Nephron progenitor cell (in vitro differentiated cells): Measurements from ENCODE around the gene ZSCAN31.

Experiments
- DNase-seq: peaks from one replicate; pipeline ENCODE4 v3.0.0; 2021
- H3K27ac Mint-ChIP-seq: 2 replicates; pipeline ENCODE4 v1.8.0; 2021; ENCODE audit warnings: mild to moderate bottlenecking, moderate library complexity, mixed read lengths
- H3K27me3 Mint-ChIP-seq: 2 replicates; pipeline ENCODE4 v1.8.0; 2021; ENCODE audit warnings: mild to moderate bottlenecking, low read depth, mixed read lengths; ENCODE audit not compliant: poor library complexity
- H3K36me3 Mint-ChIP-seq: 2 replicates; pipeline ENCODE4 v1.8.0; 2021; ENCODE audit warnings: low read depth, mixed read lengths
- H3K4me1 Mint-ChIP-seq: 2 replicates; pipeline ENCODE4 v1.8.0; 2021; ENCODE audit warnings: mixed read lengths
- H3K4me3 Mint-ChIP-seq: 2 replicates; pipeline ENCODE4 v1.8.0; 2021; ENCODE audit warnings: mild to moderate bottlenecking, moderate library complexity, mixed read lengths
- H3K9me3 Mint-ChIP-seq: 2 replicates; pipeline ENCODE4 v1.8.0; 2021; ENCODE audit warnings: mild to moderate bottlenecking, moderate library complexity, mixed read lengths
- CTCF ChIP-seq: fragments of 200-600 bp; sonication (generic); IDR thresholded peaks from 2 replicates; pipeline ENCODE4 v1.5.0; 2021; ENCODE audit warnings: antibody characterized with exemption

Gene ZSCAN31

GRCh38 chr6:28354688-28355554 is 19.0 kb upstream of the ZSCAN31 start:
- peak overlapping the region; percentile 80 for H3K4me3 Mint-ChIP-seq
- H3K27me3 Mint-ChIP-seq = no peaks in the 10 kb centered on the region
- H3K4me1 Mint-ChIP-seq = peaks cover 37% of the 10 kb centered on the region
- H3K9me3 Mint-ChIP-seq = peaks cover 24% of the 10 kb centered on the region
- H3K27ac Mint-ChIP-seq = peak overlapping the region; percentile 75
- H3K36me3 Mint-ChIP-seq = peaks cover 41% of the 10 kb centered on the region
- no peak for DNase-seq
- TF ChIP-seq CTCF = no peak

GRCh38 chr6:28353981-28354676 is 18.2 kb upstream of the ZSCAN31 start:
- peaks cover 44% of the 10 kb centered on the region for H3K4me1 Mint-ChIP-seq
- no peaks in the 10 kb centered on the region for H3K27me3 Mint-ChIP-seq
- peaks cover 24% of the 10 kb centered on the region for H3K9me3 Mint-ChIP-seq
- H3K27ac Mint-ChIP-seq = no peak overlapping the region
- DNase-seq = no peak
- H3K36me3 Mint-ChIP-seq = peaks cover 36% of the 10 kb centered on the region
- no peak overlapping the region for H3K4me3 Mint-ChIP-seq
- TF ChIP-seq CTCF = no peak

GRCh38 chr6:28353356-28353755 is 17.4 kb upstream of the ZSCAN31 start:
- no peak for TF ChIP-seq CTCF
- H3K27ac Mint-ChIP-seq = no peak overlapping the region
- DNase-seq = no peak
- peaks cover 44% of the 10 kb centered on the region for H3K4me1 Mint-ChIP-seq
- peaks cover 24% of the 10 kb centered on the region for H3K9me3 Mint-ChIP-seq
- H3K36me3 Mint-ChIP-seq = peaks cover 36% of the 10 kb centered on the region
- peaks cover 3% of the 10 kb centered on the region for H3K27me3 Mint-ChIP-seq
- no peak overlapping the region for H3K4me3 Mint-ChIP-seq

GRCh38 chr6:28351493-28351925 is 15.6 kb upstream of the ZSCAN31 start:
- peak overlapping the region; percentile 97 for H3K4me3 Mint-ChIP-seq
- no peak for DNase-seq
- H3K9me3 Mint-ChIP-seq = peaks cover 24% of the 10 kb centered on the region
- peaks cover 30% of the 10 kb centered on the region for H3K36me3 Mint-ChIP-seq
- no peak overlapping the region for H3K27ac Mint-ChIP-seq
- H3K27me3 Mint-ChIP-seq = peaks cover 21% of the 10 kb centered on the region
- peaks cover 44% of the 10 kb centered on the region for H3K4me1 Mint-ChIP-seq
- no peak for TF ChIP-seq CTCF

GRCh38 chr6:28351087-28351486 is 15.1 kb upstream of the ZSCAN31 start:
- peaks cover 30% of the 10 kb centered on the region for H3K36me3 Mint-ChIP-seq
- peaks cover 41% of the 10 kb centered on the region for H3K4me1 Mint-ChIP-seq
- H3K4me3 Mint-ChIP-seq = peak overlapping the region; percentile 97
- H3K27me3 Mint-ChIP-seq = peaks cover 26% of the 10 kb centered on the region
- no peak for DNase-seq
- no peak for TF ChIP-seq CTCF
- peaks cover 24% of the 10 kb centered on the region for H3K9me3 Mint-ChIP-seq
- H3K27ac Mint-ChIP-seq = no peak overlapping the region
